ENCODE measurements around the gene DCHS1.
"Not testable (repeated sequence)": the region's sequence is repeated elsewhere in the genome, so short reads cannot be mapped to it uniquely, and the experiment has no call there.

GRCh38 chr11:6690431-6691132, 35.0 kb upstream of the DCHS1 start:
- not testable (repeated sequence) for TF ChIP-seq POLR2A, POLR2AphosphoS5 (IDR thresholded peaks at IDR 0.05)
- TF ChIP-seq, protein P1, sequence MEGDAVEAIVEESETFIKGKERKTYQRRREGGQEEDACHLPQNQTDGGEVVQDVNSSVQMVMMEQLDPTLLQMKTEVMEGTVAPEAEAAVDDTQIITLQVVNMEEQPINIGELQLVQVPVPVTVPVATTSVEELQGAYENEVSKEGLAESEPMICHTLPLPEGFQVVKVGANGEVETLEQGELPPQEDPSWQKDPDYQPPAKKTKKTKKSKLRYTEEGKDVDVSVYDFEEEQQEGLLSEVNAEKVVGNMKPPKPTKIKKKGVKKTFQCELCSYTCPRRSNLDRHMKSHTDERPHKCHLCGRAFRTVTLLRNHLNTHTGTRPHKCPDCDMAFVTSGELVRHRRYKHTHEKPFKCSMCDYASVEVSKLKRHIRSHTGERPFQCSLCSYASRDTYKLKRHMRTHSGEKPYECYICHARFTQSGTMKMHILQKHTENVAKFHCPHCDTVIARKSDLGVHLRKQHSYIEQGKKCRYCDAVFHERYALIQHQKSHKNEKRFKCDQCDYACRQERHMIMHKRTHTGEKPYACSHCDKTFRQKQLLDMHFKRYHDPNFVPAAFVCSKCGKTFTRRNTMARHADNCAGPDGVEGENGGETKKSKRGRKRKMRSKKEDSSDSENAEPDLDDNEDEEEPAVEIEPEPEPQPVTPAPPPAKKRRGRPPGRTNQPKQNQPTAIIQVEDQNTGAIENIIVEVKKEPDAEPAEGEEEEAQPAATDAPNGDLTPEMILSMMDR (IDR thresholded peaks at IDR 0.05) = not testable (repeated sequence)
